Fibroblast of lung (primary cell): ENCODE results near the gene ADGRG3.

Source experiments
- EZH2 ChIP-seq: IDR thresholded peaks from 2 replicates; pipeline ENCODE4 v1.5.1; 2012; ENCODE audit warnings: low read length, control low read depth, mild to moderate bottlenecking; ENCODE audit errors: missing control alignments
- TF ChIP-seq, protein P1 (sequence below), 2 donors: IDR thresholded peaks in 1 of 2; conservative IDR thresholded peaks in 1 of 2; 1 replicate in 1 of 2; 2 replicates in 1 of 2; pipeline ENCODE4 v1.5.1; 2011 to 2012; ENCODE audit warnings: low read length in 2 of 2, control low read depth in 1 of 2, inconsistent platforms in 1 of 2, low read depth in 1 of 2, mild to moderate bottlenecking in 1 of 2

DNA sequence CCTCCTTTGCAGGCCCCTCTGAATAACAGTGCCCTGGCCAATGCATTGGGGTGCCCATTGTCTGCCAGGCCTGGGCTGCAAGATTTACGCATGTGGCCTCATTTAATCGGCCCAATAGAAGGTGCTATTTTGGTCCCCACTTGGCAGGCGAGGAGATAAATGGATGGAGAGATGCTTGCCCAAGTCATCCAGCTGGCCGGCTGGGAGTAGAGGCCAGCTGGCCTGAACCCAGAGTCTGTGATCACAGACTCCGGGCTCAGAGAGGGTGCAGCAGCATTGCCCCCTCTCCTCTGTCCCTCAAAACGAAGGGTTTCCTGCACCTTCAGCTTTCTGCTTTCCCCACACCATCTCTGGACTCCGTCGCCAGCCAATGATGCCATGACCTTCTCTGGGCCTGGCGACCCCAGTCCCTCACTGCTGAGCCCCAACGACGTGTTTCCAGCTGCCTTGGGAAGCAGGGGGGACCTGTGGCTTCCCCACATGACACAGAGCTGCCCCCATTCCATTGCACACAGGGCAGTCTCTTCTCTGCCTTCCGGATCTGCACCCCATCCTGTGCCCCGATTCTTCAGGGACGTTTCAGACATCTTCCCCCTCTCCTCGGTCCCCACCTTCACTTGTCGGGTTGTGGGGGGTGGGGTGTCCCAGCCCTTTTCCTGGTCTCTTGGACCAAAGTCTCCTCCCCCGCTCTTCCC is 43.2 kb upstream of the ADGRG3 start:
- TF ChIP-seq, protein P1, sequence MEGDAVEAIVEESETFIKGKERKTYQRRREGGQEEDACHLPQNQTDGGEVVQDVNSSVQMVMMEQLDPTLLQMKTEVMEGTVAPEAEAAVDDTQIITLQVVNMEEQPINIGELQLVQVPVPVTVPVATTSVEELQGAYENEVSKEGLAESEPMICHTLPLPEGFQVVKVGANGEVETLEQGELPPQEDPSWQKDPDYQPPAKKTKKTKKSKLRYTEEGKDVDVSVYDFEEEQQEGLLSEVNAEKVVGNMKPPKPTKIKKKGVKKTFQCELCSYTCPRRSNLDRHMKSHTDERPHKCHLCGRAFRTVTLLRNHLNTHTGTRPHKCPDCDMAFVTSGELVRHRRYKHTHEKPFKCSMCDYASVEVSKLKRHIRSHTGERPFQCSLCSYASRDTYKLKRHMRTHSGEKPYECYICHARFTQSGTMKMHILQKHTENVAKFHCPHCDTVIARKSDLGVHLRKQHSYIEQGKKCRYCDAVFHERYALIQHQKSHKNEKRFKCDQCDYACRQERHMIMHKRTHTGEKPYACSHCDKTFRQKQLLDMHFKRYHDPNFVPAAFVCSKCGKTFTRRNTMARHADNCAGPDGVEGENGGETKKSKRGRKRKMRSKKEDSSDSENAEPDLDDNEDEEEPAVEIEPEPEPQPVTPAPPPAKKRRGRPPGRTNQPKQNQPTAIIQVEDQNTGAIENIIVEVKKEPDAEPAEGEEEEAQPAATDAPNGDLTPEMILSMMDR (conservative IDR thresholded peaks at IDR 0.05 in 1 of 2, IDR thresholded peaks at IDR 0.05 in 1 of 2; ENCODE audit: low read depth in 1 of 2, low read length in 2 of 2): no peak
- no peak for TF ChIP-seq EZH2
